ENCODE measurements around the gene DENND4A.

Gene DENND4A

GRCh38 chr15:65666257-65666656 is 125.8 kb downstream of the DENND4A start:
- no peak for TF ChIP-seq ZNF274 (IDR thresholded peaks at IDR 0.05; ENCODE audit: low read depth, low read length)

GRCh38 chr15:65663521-65663920 is 128.6 kb downstream of the DENND4A start:
- TF ChIP-seq ZNF274 (IDR thresholded peaks at IDR 0.05; ENCODE audit: low read depth, low read length): no peak
- H3K4me3 ChIP-seq (ENCODE audit: low read length): no peak overlapping the region

More at GRCh38 chr15:65666257-65666656, 125.8 kb downstream of the DENND4A start:
- H3K4me3 ChIP-seq (ENCODE audit: low read length): no peak overlapping the region

DNA sequence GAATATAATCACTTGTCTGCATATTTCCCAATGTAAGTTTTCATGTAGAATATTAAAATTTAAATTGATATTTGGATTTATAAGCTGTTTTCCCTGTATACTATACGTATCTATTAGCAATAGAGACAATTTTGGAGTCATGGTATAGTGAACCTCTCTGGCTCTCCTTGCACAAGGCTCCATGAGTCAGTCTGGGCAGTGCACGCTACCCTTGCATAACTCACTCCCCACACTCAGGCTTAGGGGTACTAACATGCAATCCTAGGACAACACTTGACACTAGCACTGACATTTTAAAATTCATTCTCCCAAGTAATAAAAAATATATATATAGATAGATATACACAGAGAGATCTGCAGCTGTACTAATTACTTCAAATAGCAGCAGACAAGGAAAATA is 131.2 kb downstream of the DENND4A start:
- no peak for TF ChIP-seq ZNF274 (IDR thresholded peaks at IDR 0.05; ENCODE audit: low read depth, low read length)

GRCh38 chr15:65659502-65660052 is 132.5 kb downstream of the DENND4A start:
- no peak overlapping the region for H3K4me3 ChIP-seq (ENCODE audit: low read length)
- TF ChIP-seq ZNF274 (IDR thresholded peaks at IDR 0.05; ENCODE audit: low read depth, low read length): no peak

More for the DNA sequence above, 131.2 kb downstream of the DENND4A start:
- H3K4me3 ChIP-seq (ENCODE audit: low read length): no peak overlapping the region

DNA sequence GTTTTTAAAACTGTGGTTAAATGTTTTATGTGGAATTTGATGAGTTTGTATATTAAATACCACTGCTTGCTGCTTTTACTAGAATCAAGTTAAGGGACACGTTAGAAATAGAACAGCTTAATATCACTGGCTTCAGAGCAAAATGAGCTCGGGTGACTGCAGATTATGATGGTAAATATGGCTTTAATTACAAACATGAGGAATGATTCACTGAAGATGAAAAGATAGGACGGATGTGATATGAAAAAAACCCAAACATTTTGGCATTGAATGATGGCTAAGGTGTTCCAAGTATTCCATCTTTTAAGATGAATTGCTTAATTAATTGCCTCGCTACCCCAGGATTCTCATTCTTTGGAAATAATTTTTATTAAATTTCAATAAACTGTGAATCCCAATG is 136.6 kb downstream of the DENND4A start:
- no peak overlapping the region for H3K4me3 ChIP-seq (ENCODE audit: low read length)
- no peak for TF ChIP-seq ZNF274 (IDR thresholded peaks at IDR 0.05; ENCODE audit: low read depth, low read length)

- no peak for TF ChIP-seq ZNF274 (IDR thresholded peaks at IDR 0.05; ENCODE audit: low read depth, low read length)
- H3K4me3 ChIP-seq (ENCODE audit: low read length): no peak overlapping the region
Observed at GRCh38 chr15:65655026-65655425, 137.1 kb downstream of the DENND4A start.

GRCh38 chr15:65653801-65654521 is 138.1 kb downstream of the DENND4A start:
- no peak overlapping the region for H3K4me3 ChIP-seq (ENCODE audit: low read length)
- no peak for TF ChIP-seq ZNF274 (IDR thresholded peaks at IDR 0.05; ENCODE audit: low read depth, low read length)

- no peak for TF ChIP-seq ZNF274 (IDR thresholded peaks at IDR 0.05; ENCODE audit: low read depth, low read length)
- H3K4me3 ChIP-seq (ENCODE audit: low read length): no peak overlapping the region
Observed at GRCh38 chr15:65653341-65653740, 138.8 kb downstream of the DENND4A start.

DNA sequence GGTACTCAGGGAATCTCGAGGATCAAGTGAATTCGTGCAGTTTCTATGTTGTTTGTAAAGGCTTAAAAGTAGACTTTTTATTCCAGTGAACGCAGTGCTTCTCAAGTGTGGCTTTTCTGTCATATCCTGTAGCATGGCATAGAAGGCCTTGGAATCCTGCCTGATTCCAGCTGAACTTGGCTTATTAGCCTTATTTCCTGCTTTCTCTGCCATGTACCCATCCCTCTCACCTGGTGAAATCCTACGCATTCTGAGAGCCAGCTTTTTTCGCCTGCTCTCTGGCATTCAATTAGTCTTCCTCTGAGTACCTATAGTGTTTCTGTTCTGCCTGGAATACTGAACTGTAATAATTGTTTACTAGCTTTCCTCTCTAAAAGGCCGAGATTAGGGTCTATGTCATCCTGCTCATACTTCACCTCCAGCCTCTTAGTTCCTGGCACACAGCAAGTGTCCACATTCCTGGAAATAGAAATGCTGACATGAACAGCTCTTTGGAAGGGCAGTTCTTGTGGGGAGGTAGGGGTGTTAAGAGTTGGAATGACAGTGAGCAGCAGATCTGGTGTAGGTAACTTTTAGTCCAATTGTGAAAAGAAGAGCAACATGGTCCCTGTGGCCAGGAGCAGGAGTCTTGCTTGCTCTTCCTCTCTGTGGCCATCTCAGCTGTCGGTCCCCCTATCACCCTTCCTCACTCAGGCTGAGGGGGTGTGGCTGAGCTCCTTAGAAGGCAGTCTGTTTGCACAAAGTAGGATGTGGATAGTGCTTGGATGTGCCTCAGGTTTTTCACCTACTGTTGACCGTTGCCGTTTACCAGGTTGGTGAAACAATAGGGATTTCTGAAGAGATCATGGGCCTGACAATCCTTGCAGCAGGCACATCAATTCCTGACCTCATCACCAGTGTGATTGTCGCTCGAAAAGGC is 140.0 kb downstream of the DENND4A start:
- TF ChIP-seq ZNF274 (IDR thresholded peaks at IDR 0.05; ENCODE audit: low read depth, low read length): no peak
- H3K4me3 ChIP-seq (ENCODE audit: low read length): no peak overlapping the region

DNA sequence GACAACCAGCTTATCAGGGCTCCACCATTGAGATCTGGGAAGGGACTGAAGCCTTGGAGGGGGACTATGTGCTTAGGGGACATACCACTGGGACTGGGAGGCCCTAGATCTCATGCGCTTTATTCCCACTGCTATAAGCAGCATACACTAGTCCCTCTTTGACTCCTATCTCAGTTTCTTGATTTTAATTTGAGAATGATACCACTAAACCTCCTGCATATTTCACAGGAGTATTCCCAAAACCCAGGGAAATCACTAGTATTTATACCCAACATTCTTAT is 141.1 kb downstream of the DENND4A start:
- H3K4me3 ChIP-seq (ENCODE audit: low read length): no peak overlapping the region
- no peak for TF ChIP-seq ZNF274 (IDR thresholded peaks at IDR 0.05; ENCODE audit: low read depth, low read length)

GRCh38 chr15:65650312-65651041 is 141.6 kb downstream of the DENND4A start:
- TF ChIP-seq ZNF274 (IDR thresholded peaks at IDR 0.05; ENCODE audit: low read depth, low read length): no peak
- no peak overlapping the region for H3K4me3 ChIP-seq (ENCODE audit: low read length)

DNA sequence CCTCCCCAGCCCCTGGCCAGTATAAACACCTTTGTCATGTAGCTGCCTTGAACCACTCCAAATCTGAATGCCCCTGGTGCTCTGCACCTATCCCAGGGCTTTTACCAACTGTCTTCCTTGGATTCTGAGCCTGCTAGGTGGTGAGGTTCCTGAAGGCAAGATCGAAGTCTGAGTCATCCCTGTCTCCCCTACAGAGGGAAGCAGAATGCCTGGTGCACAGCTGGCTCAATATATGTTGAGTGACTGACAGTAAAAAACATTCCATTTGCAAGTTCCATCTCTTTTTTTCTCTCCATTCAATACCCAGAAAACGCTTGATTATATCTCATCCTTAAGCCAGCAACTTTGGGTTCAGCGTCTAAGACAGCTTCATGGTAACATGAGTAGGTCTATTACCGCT is 145.6 kb downstream of the DENND4A start:
- no peak overlapping the region for H3K4me3 ChIP-seq (ENCODE audit: low read length)
- no peak for TF ChIP-seq ZNF274 (IDR thresholded peaks at IDR 0.05; ENCODE audit: low read depth, low read length)

GRCh38 chr15:65645392-65645791 is 146.7 kb downstream of the DENND4A start:
- no peak overlapping the region for H3K4me3 ChIP-seq (ENCODE audit: low read length)
- TF ChIP-seq ZNF274 (IDR thresholded peaks at IDR 0.05; ENCODE audit: low read depth, low read length): no peak

DNA sequence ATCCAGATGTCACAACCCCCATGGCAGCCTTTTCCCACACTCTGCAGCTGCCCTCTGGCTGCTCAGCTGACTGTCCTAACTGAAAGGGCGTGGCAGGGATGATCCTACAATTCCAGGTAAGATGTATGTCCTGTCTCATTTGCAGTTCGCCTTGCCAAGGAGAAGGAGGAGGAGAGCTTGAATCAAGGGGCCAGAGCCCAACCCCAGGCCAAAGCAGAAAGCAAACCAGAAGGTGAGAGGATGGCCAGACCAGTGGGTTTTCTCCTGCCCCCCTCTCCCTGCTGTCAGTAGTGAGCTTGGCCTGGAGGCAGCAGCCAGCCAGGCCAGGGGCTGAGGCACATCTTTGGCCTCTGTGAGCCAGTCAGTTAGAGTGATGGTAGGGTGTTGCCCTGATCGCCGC is 147.8 kb downstream of the DENND4A start:
- H3K4me3 ChIP-seq (ENCODE audit: low read length): no peak overlapping the region

More for the DNA sequence above, 147.8 kb downstream of the DENND4A start:
- no peak for TF ChIP-seq ZNF274 (IDR thresholded peaks at IDR 0.05; ENCODE audit: low read depth, low read length)

All from GM08714 (cell line).